Fibroblast of skin of left biceps (primary cell): Measurements from ENCODE around the gene GTF3C6.
"Not testable (repeated sequence)": the region's sequence is repeated elsewhere in the genome, so short reads cannot be mapped to it uniquely, and the experiment has no call there.

ENCODE experiments used
- DNase-seq, 2 experiments: peaks; one replicate each; pipeline ENCODE4 v3.0.0-alpha.2; 2013; ENCODE audit warnings: low read depth in 2 of 2

Gene GTF3C6, protein sequence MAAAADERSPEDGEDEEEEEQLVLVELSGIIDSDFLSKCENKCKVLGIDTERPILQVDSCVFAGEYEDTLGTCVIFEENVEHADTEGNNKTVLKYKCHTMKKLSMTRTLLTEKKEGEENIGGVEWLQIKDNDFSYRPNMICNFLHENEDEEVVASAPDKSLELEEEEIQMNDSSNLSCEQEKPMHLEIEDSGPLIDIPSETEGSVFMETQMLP

GRCh38 chr6:110958329-110959192 lies at the start of gene GTF3C6:
TSS of gene GTF3C6 (plus strand) at chr6:110958706. CDS start at chr6:110958770, 64 bp downstream.
- DNase-seq: peak; percentile 75 to 79

DNA sequence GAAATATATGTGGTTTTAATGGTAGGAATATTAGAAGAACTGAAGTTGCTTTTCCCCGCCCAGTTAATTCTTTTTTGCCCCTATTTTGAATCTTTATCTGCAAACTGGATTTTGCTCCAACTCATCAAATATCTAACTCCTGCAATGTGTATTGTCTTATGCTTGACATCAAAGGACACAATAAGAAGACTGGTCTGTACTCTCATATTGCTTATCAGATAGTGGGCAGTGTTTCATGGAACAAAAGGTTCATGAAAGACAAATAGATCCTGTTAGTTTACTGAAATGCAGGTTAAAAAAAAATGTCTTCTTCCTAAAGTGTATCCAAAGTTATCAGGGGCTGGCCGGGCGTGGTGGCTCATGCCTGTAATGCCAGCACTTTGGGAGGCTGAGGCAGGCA lies 27.7 kb upstream of the GTF3C6 start:
- no peak for DNase-seq

DNA sequence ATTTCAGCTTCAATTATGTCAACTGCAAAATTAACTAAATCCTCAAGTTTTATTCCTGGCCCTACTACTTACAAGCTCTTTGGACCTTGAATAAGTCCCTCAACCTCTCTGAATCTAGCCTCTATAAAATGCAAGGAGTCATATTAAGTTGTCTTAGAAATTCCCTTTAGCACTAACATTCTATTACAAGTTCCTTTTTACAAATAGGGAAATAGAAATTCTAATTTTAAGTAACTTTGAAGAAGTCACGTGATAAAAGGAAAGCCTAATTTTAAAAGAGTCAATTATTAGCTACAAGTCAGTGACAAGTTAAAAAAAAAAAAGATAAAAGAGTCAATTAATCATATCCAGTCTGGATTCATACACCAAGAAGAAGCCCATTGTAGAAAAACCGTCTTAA lies 24.6 kb upstream of the GTF3C6 start:
- DNase-seq: no peak

GRCh38 chr6:110934381-110934898 lies 24.1 kb upstream of the GTF3C6 start:
- no peak for DNase-seq

- no peak for DNase-seq
These were observed 23.3 kb upstream of the GTF3C6 start for GRCh38 chr6:110935171-110935570.

DNA sequence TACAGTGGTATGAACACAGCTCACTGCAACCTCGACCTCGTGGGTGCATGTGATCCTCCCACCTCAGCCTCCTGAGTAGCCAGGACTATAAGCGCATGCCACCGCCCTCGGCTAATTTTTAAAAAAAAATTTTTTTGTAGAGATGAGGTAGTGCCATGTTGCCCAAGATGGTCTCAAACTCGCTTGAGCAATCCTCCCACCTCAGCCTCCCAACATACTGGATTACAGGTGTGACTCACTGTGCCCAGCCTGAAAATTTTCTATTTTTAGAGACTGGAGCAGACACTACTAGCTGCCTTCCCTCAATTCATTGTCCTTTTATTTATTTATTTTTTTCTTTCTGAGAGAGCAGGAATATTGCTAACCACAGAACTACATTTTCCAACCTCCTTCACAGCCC lies 20.3 kb upstream of the GTF3C6 start:
- no peak for DNase-seq

DNA sequence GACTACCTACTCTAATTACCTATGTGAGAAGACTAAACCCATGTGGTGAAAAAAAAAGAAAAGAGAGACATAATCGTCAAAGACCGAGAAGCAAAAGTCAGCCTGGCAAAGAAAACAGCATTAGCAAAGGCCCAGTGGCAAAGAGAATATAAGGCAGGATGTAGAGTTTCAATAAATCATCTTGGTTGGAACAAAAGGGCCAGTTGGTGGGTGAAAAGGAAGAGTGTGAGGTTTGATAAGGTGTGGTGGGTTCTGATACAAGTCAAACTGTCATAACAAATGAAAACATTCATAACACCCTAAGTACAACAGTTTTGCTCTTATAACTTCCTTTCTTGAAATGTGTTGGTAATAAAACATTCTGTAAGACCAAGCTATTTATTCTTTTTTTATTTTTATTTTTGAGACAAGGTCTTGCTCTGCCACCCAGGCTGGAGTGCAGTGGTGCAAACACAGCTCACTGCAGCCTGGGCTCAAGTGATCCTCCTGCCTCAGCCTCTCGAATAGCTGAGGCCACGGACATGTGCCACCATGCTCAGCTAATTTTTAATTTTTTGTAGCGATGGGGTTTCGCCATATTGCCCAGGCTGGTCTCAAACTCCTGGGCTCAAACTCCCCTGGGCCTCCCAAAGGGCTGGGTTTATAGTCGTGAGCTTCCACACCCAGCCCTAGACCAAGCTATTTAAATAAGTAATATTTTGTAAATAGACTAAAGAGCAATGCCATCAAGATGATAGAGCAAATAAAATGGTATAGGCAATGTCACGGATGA lies 18.9 kb upstream of the GTF3C6 start:
- no peak for DNase-seq

- peak; percentile 18 to 24 for DNase-seq
These were observed 13.8 kb upstream of the GTF3C6 start for GRCh38 chr6:110944681-110945151.

DNA sequence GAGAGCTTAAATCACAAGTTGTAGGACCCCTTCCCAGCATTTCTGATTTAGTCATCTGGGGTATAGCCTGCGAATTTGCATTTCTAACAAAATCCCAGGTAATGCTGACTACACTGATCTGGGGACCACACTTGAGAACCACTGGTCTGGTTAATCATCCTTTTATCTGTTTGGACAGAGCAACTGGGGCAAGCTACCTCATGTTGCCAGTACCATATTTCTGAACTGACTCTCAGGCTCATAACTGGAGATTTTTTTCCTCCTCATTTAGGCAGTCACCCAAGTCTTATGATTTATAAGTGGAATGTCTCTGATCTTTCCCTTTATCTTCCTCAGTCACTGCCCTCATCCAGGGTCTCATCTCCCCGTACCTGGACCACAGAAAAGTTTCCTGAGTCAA lies 12.0 kb upstream of the GTF3C6 start:
- no peak for DNase-seq

DNA sequence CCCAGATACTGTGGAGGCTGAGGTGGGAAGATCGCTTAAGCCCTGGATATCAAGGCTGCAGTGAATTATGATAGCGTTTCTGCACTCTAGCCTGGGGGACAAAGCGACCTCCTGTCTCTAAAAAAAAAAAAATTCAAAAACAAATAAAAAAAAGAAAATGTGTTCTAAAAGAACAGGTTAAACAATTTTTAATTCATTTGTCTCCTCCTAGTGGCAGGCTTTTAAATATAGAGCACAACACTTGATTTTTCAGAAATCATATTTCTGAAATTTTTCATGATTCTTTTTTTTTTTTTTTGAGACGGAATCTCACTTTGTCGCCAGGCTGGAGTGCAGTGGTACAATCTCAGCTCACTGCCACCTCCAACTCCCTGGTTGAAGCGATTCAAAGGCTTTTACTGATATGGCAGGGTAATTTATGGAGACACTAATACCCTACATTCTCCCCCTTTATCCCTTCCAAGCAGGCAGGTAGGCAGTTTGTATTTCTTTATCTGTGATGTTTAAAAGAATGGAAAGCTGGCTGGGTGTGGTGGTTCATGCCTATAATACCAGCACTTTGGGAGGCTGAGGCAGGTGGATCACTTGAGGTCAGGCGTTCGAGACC lies 8.7 kb upstream of the GTF3C6 start:
- no peak for DNase-seq

- no peak for DNase-seq
These were observed 8.1 kb upstream of the GTF3C6 start for GRCh38 chr6:110950440-110950839.

DNA sequence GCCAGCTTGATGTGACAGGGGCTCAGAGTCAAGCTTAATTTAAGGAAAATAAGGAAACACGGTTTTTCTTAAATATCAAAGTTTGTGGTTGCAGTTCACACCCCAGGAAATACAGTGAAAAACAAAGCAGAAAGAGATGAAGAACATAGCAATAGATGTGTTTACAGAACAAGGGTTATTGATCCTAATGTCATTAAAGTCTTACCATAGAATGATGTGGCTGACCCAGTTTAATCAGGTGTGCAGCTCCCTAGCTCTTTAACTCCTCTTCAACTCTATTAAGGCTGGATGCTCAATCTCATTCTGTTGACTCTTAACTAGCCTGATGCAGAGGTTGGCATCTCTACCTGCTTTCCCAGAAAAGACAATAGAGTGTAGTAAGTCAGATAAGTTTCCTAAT lies 7.5 kb upstream of the GTF3C6 start:
- no peak for DNase-seq

DNA sequence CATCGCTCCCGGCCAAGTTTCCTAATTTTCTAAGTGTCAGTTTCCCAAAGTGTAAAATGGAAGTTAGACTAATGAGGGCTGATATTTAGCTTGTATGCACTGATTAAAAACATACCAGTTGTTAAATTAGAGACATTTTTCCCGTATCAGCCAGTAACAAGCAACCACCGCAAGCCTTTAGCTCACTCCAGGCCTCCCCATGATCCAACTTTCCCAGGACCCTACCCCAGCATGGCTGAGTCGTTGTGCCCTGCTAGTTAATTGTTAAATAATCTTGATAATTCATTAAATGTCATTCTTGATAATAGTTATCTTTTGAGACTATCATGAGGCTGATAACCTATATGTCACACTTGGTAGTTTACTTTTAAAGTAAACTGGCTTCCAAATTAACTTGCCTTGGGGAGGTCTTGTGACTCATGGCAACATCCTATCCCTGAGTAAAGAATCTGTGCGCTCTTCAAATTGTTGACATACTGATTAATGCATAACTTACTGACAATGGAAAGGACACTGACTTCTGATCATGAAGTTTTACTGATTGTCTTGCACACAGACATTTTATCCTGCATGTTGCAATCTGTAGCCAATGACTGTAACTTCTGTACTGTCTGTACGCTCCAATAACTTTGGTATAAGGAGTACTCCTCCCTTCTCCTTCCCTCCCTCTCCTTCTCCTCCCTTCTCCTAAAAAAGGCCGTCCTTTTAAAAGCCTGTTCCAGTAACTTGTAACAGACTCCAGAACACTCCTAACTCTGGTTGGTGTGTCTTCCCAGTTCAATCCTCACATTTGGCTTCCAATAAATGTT lies 6.3 kb upstream of the GTF3C6 start:
- DNase-seq: peak; percentile 64 to 70

GRCh38 chr6:110953633-110954303 lies 4.7 kb upstream of the GTF3C6 start:
- DNase-seq: no peak

- DNase-seq: no peak
These were observed 1.5 kb downstream of the GTF3C6 start for GRCh38 chr6:110960014-110960390.

DNA sequence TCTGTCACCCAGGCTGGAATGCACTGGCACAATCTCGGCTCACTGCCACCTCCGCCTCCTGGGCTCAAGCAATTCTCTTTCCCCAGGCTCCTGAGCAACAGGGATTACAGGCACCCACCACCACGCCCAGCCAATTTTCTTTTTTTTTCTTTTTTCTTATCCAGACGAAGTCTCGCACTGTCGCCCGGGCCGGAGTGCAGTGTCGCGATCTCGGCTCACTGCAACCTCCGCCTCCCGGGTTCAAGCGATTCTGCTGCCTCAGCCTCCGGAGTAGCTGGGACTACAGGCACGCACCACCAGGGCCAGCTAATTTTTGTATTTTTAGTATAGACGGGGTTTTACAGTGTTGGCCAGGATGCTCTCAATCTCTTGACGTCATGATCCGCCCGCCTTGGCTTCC lies 4.1 kb downstream of the GTF3C6 start:
- DNase-seq: not testable (repeated sequence)

- no peak for DNase-seq
These were observed 7.2 kb downstream of the GTF3C6 start for GRCh38 chr6:110965629-110966229.

GRCh38 chr6:110968661-110969060 lies 10.2 kb downstream of the GTF3C6 start:
- not testable (repeated sequence) for DNase-seq

DNA sequence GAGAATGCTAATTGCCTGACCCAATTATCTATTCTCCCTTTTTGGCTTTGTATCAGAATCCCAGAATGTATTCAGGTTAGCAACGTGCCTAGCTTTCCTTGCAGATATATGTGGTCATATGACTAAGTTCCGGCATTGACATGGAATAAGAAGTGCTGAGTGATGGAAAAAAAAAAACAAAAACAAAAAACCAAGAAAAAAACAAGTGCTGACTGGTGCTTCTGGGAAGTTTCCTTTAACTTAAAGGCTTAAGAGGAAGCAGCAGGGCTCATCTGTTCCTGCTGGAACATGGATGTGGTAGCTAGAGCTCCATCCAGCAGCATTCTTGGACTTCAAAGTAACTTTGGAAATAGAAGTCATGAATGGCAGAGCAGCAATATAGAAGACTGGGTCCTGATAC lies 13.0 kb downstream of the GTF3C6 start:
- DNase-seq: no peak

DNA sequence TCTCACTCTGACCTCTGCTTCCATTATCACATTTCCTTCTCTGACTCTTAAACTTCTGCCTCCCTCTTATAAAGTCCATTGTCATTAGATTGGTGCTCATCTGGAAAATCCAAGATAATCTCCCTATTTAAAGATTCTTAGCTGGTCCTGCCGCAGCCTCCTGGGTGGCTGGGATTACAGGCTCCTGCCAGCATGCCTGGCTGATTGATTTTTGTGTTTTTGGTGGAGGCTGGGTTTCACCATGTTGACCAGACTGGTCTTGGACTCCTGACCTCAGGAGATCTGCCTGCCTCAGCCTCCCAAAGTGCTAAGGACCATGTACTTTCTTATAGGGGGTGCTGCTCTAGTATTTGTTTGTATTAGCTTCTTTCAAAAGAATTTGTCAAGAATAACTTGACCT lies 18.1 kb downstream of the GTF3C6 start:
- DNase-seq: no peak
